A673 (cell line): ENCODE results near the gene SSMEM1.

ENCODE experiments used
- CTCF ChIP-seq: fragments of 300-800, 200-600 bp; sonication (generic); conservative IDR thresholded peaks from 2 replicates; pipeline ENCODE4 v1.5.1; 2017; ENCODE audit warnings: low read depth, mild to moderate bottlenecking, antibody characterized with exemption, low read length, moderate library complexity, mixed read lengths
- EZH2 ChIP-seq: fragments of 200-600 bp; sonication (generic); IDR thresholded peaks from 2 replicates; pipeline ENCODE4 v1.6.1; 2017; ENCODE audit warnings: borderline replicate concordance, low read depth, mild to moderate bottlenecking, mixed read lengths, antibody characterized with exemption, low read length; ENCODE audit not compliant: poor library complexity, severe bottlenecking

GRCh38 chr7:130232209-130232608, 24.5 kb downstream of the SSMEM1 start:
- TF ChIP-seq EZH2 (no peak), CTCF (no peak)
